ENCODE results near the gene MSLN.
"Not testable (repeated sequence)": the region's sequence is repeated elsewhere in the genome, so short reads cannot be mapped to it uniquely, and the experiment has no call there.

The MSLN gene

GRCh38 chr16:760065-760464 lies 469 bp upstream of the MSLN start:
- DNase-seq (ENCODE audit: low read depth) = no peak

- no peak for DNase-seq (ENCODE audit: low read depth)
Observed at GRCh38 chr16:761625-762513, 1.3 kb downstream of the MSLN start.

- no peak for DNase-seq (ENCODE audit: low read depth)
Observed at GRCh38 chr16:762595-763268, 2.2 kb downstream of the MSLN start.

GRCh38 chr16:763369-764183 lies 3.0 kb downstream of the MSLN start:
- DNase-seq (ENCODE audit: low read depth) = no peak

GRCh38 chr16:764184-764750 lies 3.7 kb downstream of the MSLN start:
- DNase-seq (ENCODE audit: low read depth) = no peak

- DNase-seq (ENCODE audit: low read depth) = no peak
Observed at GRCh38 chr16:764848-765487, 4.4 kb downstream of the MSLN start.

GRCh38 chr16:765488-765865 lies 4.9 kb downstream of the MSLN start:
- no peak for DNase-seq (ENCODE audit: low read depth)

- no peak for DNase-seq (ENCODE audit: low read depth)
Observed at GRCh38 chr16:766008-766819, 5.7 kb downstream of the MSLN start.

- DNase-seq (ENCODE audit: low read depth) = no peak
Observed at GRCh38 chr16:766820-767640, 6.5 kb downstream of the MSLN start.

GRCh38 chr16:767743-768235 lies 7.3 kb downstream of the MSLN start:
- no peak for DNase-seq (ENCODE audit: low read depth)

- DNase-seq (ENCODE audit: low read depth) = no peak
Observed at GRCh38 chr16:768428-768827, 7.9 kb downstream of the MSLN start.

- DNase-seq (ENCODE audit: low read depth) = no peak
Observed at GRCh38 chr16:769184-769784, 8.8 kb downstream of the MSLN start.

- DNase-seq (ENCODE audit: low read depth) = no peak
Observed at GRCh38 chr16:769934-770333, 9.4 kb downstream of the MSLN start.

- no peak for DNase-seq (ENCODE audit: low read depth)
Observed at GRCh38 chr16:770411-770810, 9.9 kb downstream of the MSLN start.

GRCh38 chr16:772959-773358 lies 12.4 kb downstream of the MSLN start:
- no peak for DNase-seq (ENCODE audit: low read depth)

- DNase-seq (ENCODE audit: low read depth) = no peak
Observed at GRCh38 chr16:774086-775001, 13.8 kb downstream of the MSLN start.

- DNase-seq (ENCODE audit: low read depth) = no peak
Observed at GRCh38 chr16:775236-775796, 14.8 kb downstream of the MSLN start.

- DNase-seq (ENCODE audit: low read depth) = not testable (repeated sequence)
Observed at GRCh38 chr16:776298-776697, 15.8 kb downstream of the MSLN start.
